SW480 (cell line): ENCODE results near the gene ZC3HAV1.

Experiments used
- DNase-seq: peaks from one replicate; pipeline ENCODE4 v3.0.0-alpha.2; 2016; ENCODE audit warnings: low spot score

Gene ZC3HAV1

GRCh38 chr7:139016931-139017511 lies 92.5 kb downstream of the ZC3HAV1 start:
- DNase-seq = peak; percentile 79

DNA sequence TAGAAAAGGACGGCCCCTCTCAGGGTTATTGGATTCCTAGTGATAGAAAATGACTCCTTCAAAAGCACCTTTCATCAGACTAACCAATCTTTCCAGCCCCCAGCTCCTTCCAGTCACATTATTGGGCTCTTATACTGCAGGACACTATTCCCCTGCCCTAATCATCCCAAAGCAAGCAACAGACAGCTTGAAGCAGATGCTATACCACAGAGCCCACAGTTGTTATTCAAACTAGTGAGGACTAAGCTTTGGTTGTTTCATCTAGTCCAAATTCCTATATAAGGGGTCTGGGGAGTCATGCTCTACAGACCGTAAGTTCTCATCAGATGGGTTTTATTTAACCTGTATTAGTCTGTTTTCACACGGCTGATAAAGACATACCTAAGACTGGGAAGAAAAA lies 98.1 kb downstream of the ZC3HAV1 start:
- DNase-seq = no peak

DNA sequence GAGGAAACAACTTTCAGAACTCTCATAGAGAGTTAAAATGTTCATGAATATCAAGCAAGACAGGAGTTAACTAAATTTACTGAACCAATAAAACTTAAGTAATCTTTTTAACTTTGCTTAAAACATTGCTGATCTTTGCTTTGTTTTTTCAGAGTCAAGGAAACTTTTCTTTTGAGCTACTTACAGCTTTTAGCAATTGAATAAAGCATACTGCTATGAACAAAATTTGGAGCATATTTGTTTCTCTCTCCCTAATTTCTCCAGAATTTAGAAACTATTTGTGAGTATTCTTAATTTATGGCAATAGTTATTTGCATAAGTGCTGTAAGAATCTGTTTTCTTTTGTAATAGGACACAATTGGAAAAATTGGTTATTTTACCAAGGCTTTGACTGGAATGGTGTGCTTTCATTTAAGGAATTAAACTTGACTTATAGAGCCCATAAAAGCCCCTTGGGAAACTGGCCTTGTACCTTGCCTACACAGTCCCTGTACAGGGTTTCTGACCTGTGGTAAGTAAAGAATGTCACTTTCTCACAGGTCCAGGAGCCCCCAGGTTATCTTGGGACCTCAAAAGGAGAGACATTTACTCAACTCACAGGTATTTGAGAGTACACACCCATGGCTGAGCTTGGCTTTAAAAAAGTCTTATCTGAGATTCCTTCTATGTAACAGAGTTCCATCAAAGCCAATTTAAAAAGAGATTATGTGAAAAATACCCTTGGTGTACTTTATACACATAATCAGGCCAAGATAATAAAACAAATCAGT lies 105.0 kb downstream of the ZC3HAV1 start:
- DNase-seq = no peak

GRCh38 chr7:138999414-138999813 lies 110.1 kb downstream of the ZC3HAV1 start:
- no peak for DNase-seq
